Left hindlimb (tissue), 1 donor: ENCODE measurements around the gene MYH14.
"Not testable (repeated sequence)": the region's sequence is repeated elsewhere in the genome, so short reads cannot be mapped to it uniquely, and the experiment has no call there.

Experiments
- DNase-seq: peaks from one replicate; pipeline ENCODE4 v3.0.0-alpha.2; 2018

The MYH14 gene

GRCh38 chr19:50228153-50228552 is 24.7 kb downstream of the MYH14 start:
- not testable (repeated sequence) for DNase-seq

GRCh38 chr19:50230379-50231351 is 27.2 kb downstream of the MYH14 start:
- no peak for DNase-seq

GRCh38 chr19:50231417-50231816 is 28.0 kb downstream of the MYH14 start:
- DNase-seq = not testable (repeated sequence)

GRCh38 chr19:50231821-50232220 is 28.4 kb downstream of the MYH14 start:
- no peak for DNase-seq

- no peak for DNase-seq
Observed at GRCh38 chr19:50232600-50232999, 29.2 kb downstream of the MYH14 start.

GRCh38 chr19:50233308-50233910 is 30.0 kb downstream of the MYH14 start:
- no peak for DNase-seq

GRCh38 chr19:50237493-50237892 is 34.1 kb downstream of the MYH14 start:
- DNase-seq = not testable (repeated sequence)

- no peak for DNase-seq
Observed at GRCh38 chr19:50238043-50238442, 34.6 kb downstream of the MYH14 start.

- no peak for DNase-seq
Observed at GRCh38 chr19:50239921-50240590, 36.6 kb downstream of the MYH14 start.

GRCh38 chr19:50242581-50242980 is 39.2 kb downstream of the MYH14 start:
- DNase-seq = no peak

- no peak for DNase-seq
Observed at GRCh38 chr19:50244695-50245094, 41.3 kb downstream of the MYH14 start.

GRCh38 chr19:50248413-50248812 is 45.0 kb downstream of the MYH14 start:
- DNase-seq = no peak

- DNase-seq = no peak
Observed at GRCh38 chr19:50248826-50249225, 45.4 kb downstream of the MYH14 start.

- DNase-seq = no peak
Observed at GRCh38 chr19:50249636-50250035, 46.2 kb downstream of the MYH14 start.

- DNase-seq = no peak
Observed at GRCh38 chr19:50250450-50251136, 47.2 kb downstream of the MYH14 start.

- no peak for DNase-seq
Observed at GRCh38 chr19:50252111-50252886, 48.9 kb downstream of the MYH14 start.

GRCh38 chr19:50252887-50253268 is 49.5 kb downstream of the MYH14 start:
- no peak for DNase-seq

GRCh38 chr19:50255115-50255514 is 51.7 kb downstream of the MYH14 start:
- DNase-seq = no peak

- DNase-seq = no peak
Observed at GRCh38 chr19:50257141-50257540, 53.7 kb downstream of the MYH14 start.

GRCh38 chr19:50258918-50259372 is 55.5 kb downstream of the MYH14 start:
- no peak for DNase-seq

GRCh38 chr19:50261446-50261970 is 58.1 kb downstream of the MYH14 start:
- no peak for DNase-seq

- DNase-seq = no peak
Observed at GRCh38 chr19:50263176-50263575, 59.8 kb downstream of the MYH14 start.
